Calu3 (cell line): ENCODE results near the gene CDH18. TPM values are rescaled to one million over a fixed set of nuclear protein-coding genes. Genes with fewer than 3 reads are reported as not detected.

ENCODE experiments used
- BruUV-seq: library from RNA; stranded (reverse); fragments of 400-500 nt; replicated peaks from 2 replicates; lab custom pipeline; 2021; lab: Mats Ljungman, UMichigan
- CTCF ChIA-PET: fragments of 300-600 bp; sonication (Branson Sonifier 250); formaldehyde crosslinking; loops from one replicate; lab custom pipeline; 2022; ENCODE audit warnings: antibody characterized with exemption; lab: Charles Lee
- DNase-seq: peaks from one replicate; pipeline ENCODE4 v3.0.0; 2022
- H3K27ac Mint-ChIP-seq: one replicate; pipeline ENCODE4 v1.8.0; 2022; ENCODE audit warnings: mixed read lengths; ENCODE audit not compliant: unreplicated experiment
- H3K27me3 Mint-ChIP-seq: one replicate; pipeline ENCODE4 v1.8.0; 2022; ENCODE audit warnings: mixed read lengths; ENCODE audit not compliant: unreplicated experiment
- H3K36me3 Mint-ChIP-seq: one replicate; pipeline ENCODE4 v1.8.0; 2022; ENCODE audit warnings: mild to moderate bottlenecking, moderate library complexity, mixed read lengths; ENCODE audit not compliant: insufficient read depth, unreplicated experiment
- H3K4me1 Mint-ChIP-seq: one replicate; pipeline ENCODE4 v1.8.0; 2022; ENCODE audit warnings: mild to moderate bottlenecking, low read depth, mixed read lengths; ENCODE audit not compliant: unreplicated experiment
- H3K4me3 Mint-ChIP-seq: one replicate; pipeline ENCODE4 v1.8.0; 2022; ENCODE audit warnings: mild to moderate bottlenecking, low read depth, moderate library complexity, mixed read lengths; ENCODE audit not compliant: unreplicated experiment
- H3K9me3 Mint-ChIP-seq: one replicate; pipeline ENCODE4 v1.8.0; 2022; ENCODE audit warnings: low read depth, mixed read lengths; ENCODE audit not compliant: unreplicated experiment
- CTCF ChIP-seq: fragments of 200-600 bp; IDR thresholded peaks from one replicate; pipeline ENCODE4 v1.8.0; 2022; ENCODE audit warnings: antibody characterized with exemption; ENCODE audit not compliant: unreplicated experiment
- intact Hi-C: fragments of 100-400 bp; cut with micrococcal nuclease; formaldehyde crosslinking; loops from one replicate; pipeline ENCODE4 v1.10.0; 2022; ENCODE audit not compliant: unreplicated experiment
- total RNA-seq: library from RNA; stranded (reverse); gene quantifications from 2 replicates; pipeline ENCODE4 v1.2.3, GENCODE V29; 2022

CDH18 gene
- total RNA-seq, 1 experiment from 2014 or later, result not detected

GRCh38 chr5:19496056-19496455 lies 491.9 kb downstream of the CDH18 start:
- no peaks in the 10 kb centered on the region for H3K27me3 Mint-ChIP-seq
- no peak for TF ChIP-seq CTCF
- intact Hi-C loops, result no loop called here

GRCh38 chr5:19492861-19493260 lies 495.1 kb downstream of the CDH18 start:
- no peak overlapping the region for H3K4me3 Mint-ChIP-seq
- H3K27ac Mint-ChIP-seq, result no peak overlapping the region
- intact Hi-C loops, result no loop called here
- BruUV-seq, result no TSS peak
- CTCF ChIA-PET, result no interaction called here
- no peaks in the 10 kb centered on the region for H3K27me3 Mint-ChIP-seq
- no peaks in the 10 kb centered on the region for H3K36me3 Mint-ChIP-seq
- H3K4me1 Mint-ChIP-seq, result no peaks in the 10 kb centered on the region
- DNase-seq, result no peak
- no peak for TF ChIP-seq CTCF
- H3K9me3 Mint-ChIP-seq, result no peaks in the 10 kb centered on the region

More at GRCh38 chr5:19496056-19496455, 491.9 kb downstream of the CDH18 start:
- CTCF ChIA-PET, result no interaction called here
- Mint-ChIP-seq H3K4me1 (peaks cover 9% of the 10 kb centered on the region), H3K4me3 (no peak overlapping the region), H3K27ac (no peak overlapping the region), H3K9me3 (no peaks in the 10 kb centered on the region), H3K36me3 (no peaks in the 10 kb centered on the region)
- no peak for DNase-seq
- BruUV-seq, result no TSS peak

- DNase-seq, result no peak
- no peaks in the 10 kb centered on the region for H3K27me3 Mint-ChIP-seq
- CTCF ChIA-PET, result no interaction called here
- no peak overlapping the region for H3K27ac Mint-ChIP-seq
- no peaks in the 10 kb centered on the region for H3K4me1 Mint-ChIP-seq
- no peak overlapping the region for H3K4me3 Mint-ChIP-seq
- peaks cover 2% of the 10 kb centered on the region for H3K9me3 Mint-ChIP-seq
- TF ChIP-seq CTCF, result no peak
- no TSS peak for BruUV-seq
- no peaks in the 10 kb centered on the region for H3K36me3 Mint-ChIP-seq
- intact Hi-C loops, result no loop called here
Observed at GRCh38 chr5:19488786-19489185, 499.2 kb downstream of the CDH18 start.

- no peak overlapping the region for H3K27ac Mint-ChIP-seq
- H3K4me3 Mint-ChIP-seq, result no peak overlapping the region
- CTCF ChIA-PET, result no interaction called here
- DNase-seq, result no peak
- H3K27me3 Mint-ChIP-seq, result no peaks in the 10 kb centered on the region
- TF ChIP-seq CTCF, result no peak
- H3K4me1 Mint-ChIP-seq, result no peaks in the 10 kb centered on the region
- peaks cover 6% of the 10 kb centered on the region for H3K9me3 Mint-ChIP-seq
- intact Hi-C loops, result no loop called here
- H3K36me3 Mint-ChIP-seq, result no peaks in the 10 kb centered on the region
- BruUV-seq, result no TSS peak
Observed at GRCh38 chr5:19487480-19487879, 500.5 kb downstream of the CDH18 start.
